Spleen (tissue), 7 donors: ENCODE data around the gene NCBP3.

Experiments used
- CTCF ChIP-seq, 11 experiments: fragments of 200-600 bp in 7 of 11; fragments of 450-650 bp in 4 of 11; sonication (generic) in 4 of 11; IDR thresholded peaks in 8 of 11; conservative IDR thresholded peaks in 3 of 11; 1 replicate in 7 of 11; 2 replicates in 4 of 11; pipeline versions ENCODE4 v1.4.0 to v1.8.0; 2016 to 2021; ENCODE audit warnings: antibody characterized with exemption in 11 of 11, inconsistent platforms in 4 of 11, mild to moderate bottlenecking in 1 of 11
- POLR2A ChIP-seq, 3 donors: fragments of 450-650 bp; IDR thresholded peaks; one replicate each; pipeline ENCODE4 v1.5.1; 2017; ENCODE audit warnings: antibody characterized with exemption in 3 of 3, mild to moderate bottlenecking in 1 of 3
- POLR2AphosphoS5 ChIP-seq, 3 donors: sonication (generic); formaldehyde crosslinking; IDR thresholded peaks; one replicate each; pipeline ENCODE4 v1.5.1; 2017; ENCODE audit warnings: antibody characterized with exemption in 3 of 3
- donor health status: DM: no; HTN: no; CAD: no; lungs with moderate emphysema.
- donor health status: DM: no; HTN: no; CAD: no.
- donor health status: DM: no; HTN: no; CAD: no.

DNA sequence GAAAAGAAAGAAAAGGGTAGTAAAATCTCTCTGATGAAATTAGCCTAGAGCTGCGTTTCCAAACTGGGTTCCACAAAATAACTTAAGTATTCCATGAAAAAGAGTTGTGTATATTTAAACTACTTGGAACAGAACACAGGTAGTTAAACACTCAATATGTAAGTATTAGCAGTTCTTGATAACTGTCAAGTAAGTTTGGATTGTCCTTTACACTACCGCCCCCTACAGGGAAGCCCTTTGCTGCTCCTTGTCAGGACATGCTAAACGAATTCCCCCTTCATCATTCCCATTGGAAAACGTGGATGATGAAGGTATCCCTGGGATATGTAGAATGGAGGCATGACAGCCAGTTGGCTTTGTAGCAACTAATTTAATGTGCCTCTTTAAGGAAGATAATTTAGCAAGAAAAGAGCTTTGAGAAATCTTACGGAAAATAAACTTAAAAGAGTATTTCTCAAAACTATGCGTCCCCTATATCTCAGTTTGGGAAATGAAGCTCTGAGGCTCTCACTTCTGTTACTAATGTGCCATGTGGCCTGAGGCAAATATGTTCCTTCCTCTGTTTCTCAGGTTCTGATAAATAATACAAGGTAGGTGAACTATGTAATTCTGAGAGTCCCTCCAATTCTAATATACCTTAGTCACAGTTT lies 18.8 kb downstream of the NCBP3 start:
- TF ChIP-seq POLR2A (IDR thresholded peaks at IDR 0.05) = no peak
- TF ChIP-seq CTCF (IDR thresholded peaks at IDR 0.05 in 8 of 11, conservative IDR thresholded peaks at IDR 0.05 in 3 of 11) = peak; percentile 47 to 77 (median 72)
- no peak for TF ChIP-seq POLR2AphosphoS5 (IDR thresholded peaks at IDR 0.05)
